ENCODE results near the gene COG3. TPM values are rescaled to one million over a fixed set of nuclear protein-coding genes. Genes with fewer than 3 reads are reported as not detected.

Gene COG3
- total and polyA plus RNA-seq, 2 of the 13 experiments (the other 11 are each of a cell fraction or from before 2014, with no cell fraction given) = 37.8 to 47.5 TPM

- Histone ChIP-seq H4K20me1 (ENCODE audit: insufficient read depth, low read length) (peaks cover 11% of the 10 kb centered on the region), H3K9ac (ENCODE audit: insufficient read depth, low read depth, low read length) (peak overlapping the region; percentile 94), H3K79me2 (ENCODE audit: insufficient read depth, low read length) (peaks cover 62% of the 10 kb centered on the region), H3K36me3 (replicated peaks in 1 of 2; ENCODE audit: control insufficient read depth in 1 of 2, insufficient read depth in 2 of 2, low read length in 2 of 2) (no peaks in the 10 kb centered on the region; a peak in 2 of 5 replicates), H3K4me2 (ENCODE audit: low read depth, low read length) (peak overlapping the region; percentile 73), H3K4me1 (ENCODE audit: insufficient read depth, low read length) (peaks cover 57% of the 10 kb centered on the region), H3K27ac (ENCODE audit: extremely low read length, insufficient read depth, low read length) (peak overlapping the region; percentile 89), H2AFZ (ENCODE audit: low read length) (no peak overlapping the region), H3K9me3 (ENCODE audit: low read length) (no peaks in the 10 kb centered on the region), H3K4me3 (replicated peaks in 1 of 3; ENCODE audit: insufficient read depth in 1 of 3, low read depth in 2 of 3, low read length in 3 of 3) (peak overlapping the region; percentile 76 to 96 (median 91)), H3K27me3 (ENCODE audit: control insufficient read depth in 1 of 2, insufficient read depth in 2 of 2, low read length in 2 of 2) (no peaks in the 10 kb centered on the region; a peak in 1 of 5 replicates)
- in situ Hi-C loops (cut with HindIII; ENCODE audit: extremely low pct_ligation_motif_present, low pct_unique_long_range_greater_than_20kb) (loop anchor here (5.0 kb wide), 1 partner anchor 49 kb away; the partner anchor contains the start of gene SLC25A30), intact Hi-C loops (cut with micrococcal nuclease; ENCODE audit: unreplicated experiment) (no loop called here)
- ChIA-PET POLR2A (interaction anchor here (1.2 kb wide), 1 partner anchor 48 kb away, joined by 4 read pairs; the partner anchor contains the start of gene SLC25A30), CTCF (ENCODE audit: low intra/inter-chr PET ratio, low total read pairs) (no interaction called here)
- FAIRE-seq (no peak), DNase-seq (ENCODE audit: low spot score) (no peak), ATAC-seq (no peak)
- BruUV-seq (replicated peaks) = no TSS peak
- WGBS (ENCODE audit: low lambda C conversion rate) = 61% methylated on average over 4 of the region's 4 CpGs
- TF ChIP-seq KLF12 (CRISPR knock-in tag; IDR thresholded peaks at IDR 0.05; ENCODE audit: borderline replicate concordance) (no peak), ASH2L (IDR thresholded peaks at IDR 0.05; ENCODE audit: insufficient read length, low read depth, low read length) (no peak)
Observed at GRCh38 chr13:45466359-45466758, 1.6 kb downstream of the COG3 start.

- H3K36me3 ChIP-seq (replicated peaks in 1 of 2; ENCODE audit: control insufficient read depth in 1 of 2, insufficient read depth in 2 of 2, low read length in 2 of 2) = no peaks in the 10 kb centered on the region; a peak in 2 of 5 replicates
- POLR2A ChIA-PET = interaction anchor here (1.9 to 2.3 kb wide), 2 partner anchors 35 to 127 kb away, joined by 5 to 6 read pairs; partner anchors contain the start of gene TPT1
- ATAC-seq (no peak), DNase-seq (ENCODE audit: low spot score) (no peak), FAIRE-seq (no peak)
- TF ChIP-seq ZNF776 (CRISPR knock-in tag; IDR thresholded peaks at IDR 0.05) (no peak), ZNF124 (CRISPR knock-in tag; IDR thresholded peaks at IDR 0.05) (no peak), MTF1 (CRISPR knock-in tag; IDR thresholded peaks at IDR 0.05) (no peak), ZNF263 (CRISPR knock-in tag; IDR thresholded peaks at IDR 0.05) (no peak)
- no peaks in the 10 kb centered on the region; a peak in 1 of 5 replicates for H3K27me3 ChIP-seq (ENCODE audit: control insufficient read depth in 1 of 2, insufficient read depth in 2 of 2, low read length in 2 of 2)
- WGBS (ENCODE audit: low lambda C conversion rate) = 91% methylated on average over 1 of the region's 1 CpG
- H3K9ac ChIP-seq (ENCODE audit: insufficient read depth, low read depth, low read length) = no peak overlapping the region
- CTCF ChIA-PET (ENCODE audit: low intra/inter-chr PET ratio, low total read pairs) = no interaction called here
- H3K9me3 ChIP-seq (ENCODE audit: low read length) = no peaks in the 10 kb centered on the region
- H3K4me3 ChIP-seq (replicated peaks in 1 of 3; ENCODE audit: insufficient read depth in 1 of 3, low read depth in 2 of 3, low read length in 3 of 3) = no peak overlapping the region
- BruUV-seq (replicated peaks) = no TSS peak
- peaks cover 19% of the 10 kb centered on the region for H4K20me1 ChIP-seq (ENCODE audit: insufficient read depth, low read length)
- H3K27ac ChIP-seq (ENCODE audit: extremely low read length, insufficient read depth, low read length) = no peak overlapping the region
- no peak overlapping the region for H2AFZ ChIP-seq (ENCODE audit: low read length)
- intact Hi-C loops (cut with micrococcal nuclease; ENCODE audit: unreplicated experiment) = no loop called here
- H3K79me2 ChIP-seq (ENCODE audit: insufficient read depth, low read length) = peaks cover 81% of the 10 kb centered on the region
- H3K4me1 ChIP-seq (ENCODE audit: insufficient read depth, low read length) = peaks cover 76% of the 10 kb centered on the region
- in situ Hi-C loops (cut with HindIII; ENCODE audit: extremely low pct_ligation_motif_present, low pct_unique_long_range_greater_than_20kb) = loop anchor here (5.0 kb wide), 1 partner anchor 51 kb away; the partner anchor contains the start of gene SLC25A30
- 0 out of 2 replicates have a peak overlapping the region, but pooled peaks have one; percentile 73 for H3K4me2 ChIP-seq (ENCODE audit: low read depth, low read length)
Observed at GRCh38 chr13:45468635-45469034, 3.9 kb downstream of the COG3 start.
